GM06990 (cell line): Measurements from ENCODE around the gene DRICH1.

Experiments
- DNase-seq: peaks from one replicate; pipeline ENCODE4 v3.0.0-alpha.2; 2011; ENCODE audit not compliant: insufficient read length; ENCODE audit errors: extremely low read depth
- H3K27me3 ChIP-seq: replicated peaks from 2 replicates; pipeline ENCODE4 v1.6.0; 2011; ENCODE audit warnings: low read length; ENCODE audit not compliant: control insufficient read depth, insufficient read depth
- H3K36me3 ChIP-seq: 2 replicates; pipeline ENCODE4 v1.5.1; 2011; ENCODE audit warnings: low read length; ENCODE audit not compliant: control insufficient read depth, insufficient read depth
- H3K4me3 ChIP-seq: replicated peaks from 2 replicates; pipeline ENCODE4 v1.5.1; 2011; ENCODE audit warnings: low read depth, mild to moderate bottlenecking, control low read depth, low read length
- TF ChIP-seq, protein P1 (sequence below): IDR thresholded peaks from 2 replicates; pipeline ENCODE4 v1.5.1; 2011; ENCODE audit warnings: low read length, control low read depth, mild to moderate bottlenecking, inconsistent platforms; ENCODE audit not compliant: insufficient read depth, poor library complexity, severe bottlenecking

DRICH1 gene

DNA sequence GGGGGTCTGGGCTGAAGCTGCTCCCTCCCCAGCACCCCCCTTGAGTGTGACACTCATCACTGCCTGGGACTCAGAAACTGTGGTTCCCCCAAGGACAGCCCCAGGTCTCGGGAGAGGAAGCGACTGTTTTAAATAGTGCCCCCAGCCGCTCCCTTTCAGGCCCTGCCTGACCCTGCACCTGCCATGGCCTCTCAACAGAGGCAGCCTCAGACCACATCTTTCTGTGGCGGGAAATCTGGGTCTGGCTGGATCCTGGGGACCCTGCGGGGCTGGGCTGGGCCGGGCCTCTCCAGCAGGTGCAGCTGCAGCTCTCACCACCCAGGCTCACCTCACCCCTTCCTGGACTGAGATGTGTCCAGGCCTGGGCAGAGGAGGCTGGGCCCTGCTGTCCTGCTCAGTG is 48.3 kb downstream of the DRICH1 start:
- no peak for DNase-seq
- H3K4me3 ChIP-seq, result no peak overlapping the region

DNA sequence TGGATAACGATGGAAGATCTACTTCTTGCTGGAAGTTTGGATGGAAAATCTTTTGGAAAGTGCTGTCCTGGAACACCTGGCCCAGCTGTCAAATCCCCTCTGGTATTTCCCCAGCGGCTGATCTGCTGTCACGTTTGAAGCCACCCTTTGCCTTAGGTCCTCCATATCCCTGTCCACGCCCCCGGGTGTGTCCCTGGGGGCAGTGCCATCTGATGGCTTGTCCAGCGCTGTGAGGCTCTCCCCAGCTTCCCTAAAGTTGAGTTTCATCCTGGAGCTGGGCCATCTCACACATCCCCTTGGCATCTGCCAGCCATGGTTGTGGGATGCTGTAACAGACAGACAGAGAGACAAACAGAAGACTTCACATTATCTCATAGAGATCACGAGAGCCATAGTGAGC is 49.0 kb downstream of the DRICH1 start:
- Histone ChIP-seq H3K27me3 (peaks cover 4% of the 10 kb centered on the region; the same call in 1 of the 2 replicates), H3K4me3 (no peak overlapping the region), H3K36me3 (no peaks in the 10 kb centered on the region)
- TF ChIP-seq, protein P1, sequence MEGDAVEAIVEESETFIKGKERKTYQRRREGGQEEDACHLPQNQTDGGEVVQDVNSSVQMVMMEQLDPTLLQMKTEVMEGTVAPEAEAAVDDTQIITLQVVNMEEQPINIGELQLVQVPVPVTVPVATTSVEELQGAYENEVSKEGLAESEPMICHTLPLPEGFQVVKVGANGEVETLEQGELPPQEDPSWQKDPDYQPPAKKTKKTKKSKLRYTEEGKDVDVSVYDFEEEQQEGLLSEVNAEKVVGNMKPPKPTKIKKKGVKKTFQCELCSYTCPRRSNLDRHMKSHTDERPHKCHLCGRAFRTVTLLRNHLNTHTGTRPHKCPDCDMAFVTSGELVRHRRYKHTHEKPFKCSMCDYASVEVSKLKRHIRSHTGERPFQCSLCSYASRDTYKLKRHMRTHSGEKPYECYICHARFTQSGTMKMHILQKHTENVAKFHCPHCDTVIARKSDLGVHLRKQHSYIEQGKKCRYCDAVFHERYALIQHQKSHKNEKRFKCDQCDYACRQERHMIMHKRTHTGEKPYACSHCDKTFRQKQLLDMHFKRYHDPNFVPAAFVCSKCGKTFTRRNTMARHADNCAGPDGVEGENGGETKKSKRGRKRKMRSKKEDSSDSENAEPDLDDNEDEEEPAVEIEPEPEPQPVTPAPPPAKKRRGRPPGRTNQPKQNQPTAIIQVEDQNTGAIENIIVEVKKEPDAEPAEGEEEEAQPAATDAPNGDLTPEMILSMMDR, result no peak
- DNase-seq, result no peak

More for the DNA sequence above, 48.3 kb downstream of the DRICH1 start:
- Histone ChIP-seq H3K36me3 (no peaks in the 10 kb centered on the region), H3K27me3 (peaks cover 4% of the 10 kb centered on the region; the same call in 1 of the 2 replicates)
- TF ChIP-seq, protein P1, result no peak

DNA sequence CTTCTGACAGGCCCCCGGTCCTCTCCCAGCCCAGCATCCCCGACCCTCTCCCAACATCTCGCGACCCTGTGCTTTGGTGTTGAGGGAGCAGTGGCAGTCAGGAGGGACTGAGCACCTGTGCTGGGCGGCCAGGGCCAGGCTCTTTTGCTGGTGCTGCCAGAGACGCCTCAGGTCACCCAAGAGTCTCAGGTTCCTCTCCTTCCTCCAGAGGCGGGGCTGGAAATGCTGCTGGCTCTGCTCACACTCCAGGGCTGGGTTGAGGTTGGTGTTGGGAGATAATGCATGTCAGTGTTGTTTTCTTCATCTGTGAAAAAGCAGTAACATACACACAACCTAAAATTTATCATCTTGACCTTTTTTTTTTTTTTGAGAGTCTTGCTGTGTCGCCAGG is 50.9 kb downstream of the DRICH1 start:
- TF ChIP-seq, protein P1, result no peak
- no peak overlapping the region for H3K4me3 ChIP-seq
- DNase-seq, result no peak
- peaks cover 4% of the 10 kb centered on the region; the same call in 1 of the 2 replicates for H3K27me3 ChIP-seq
- no peaks in the 10 kb centered on the region for H3K36me3 ChIP-seq

DNA sequence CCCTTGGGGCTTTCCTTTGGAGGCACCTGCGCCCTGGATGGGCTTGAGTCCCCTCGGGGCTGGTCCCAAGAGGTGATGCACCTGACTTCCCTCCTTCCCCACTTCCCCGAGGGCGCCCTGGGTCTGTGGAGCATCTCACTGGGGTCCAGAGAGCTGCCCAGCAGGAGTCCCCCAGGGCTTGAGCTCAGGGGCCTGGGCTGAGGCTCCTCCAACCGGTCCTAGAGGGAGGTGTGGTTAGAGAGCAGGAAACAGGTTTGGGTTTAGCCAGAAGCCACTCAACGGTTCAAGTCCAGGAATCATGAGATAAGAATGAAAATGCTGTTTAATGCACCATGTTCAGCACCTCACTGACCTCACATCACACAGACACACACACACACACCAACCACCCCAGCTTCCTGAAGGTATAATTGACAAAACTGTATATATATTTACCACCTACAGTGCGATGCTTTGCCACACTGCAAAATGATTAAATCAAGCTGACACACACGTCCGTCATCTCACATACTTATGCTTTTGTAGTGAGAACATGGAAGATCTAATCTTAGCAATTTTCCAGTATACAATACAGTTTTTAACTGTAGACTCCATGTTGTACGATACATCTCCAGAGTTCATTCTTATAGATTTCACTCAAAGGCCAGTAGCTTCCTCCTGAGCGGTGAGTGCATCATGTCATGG is 51.4 kb downstream of the DRICH1 start:
- no peaks in the 10 kb centered on the region for H3K36me3 ChIP-seq
- H3K27me3 ChIP-seq, result peaks cover 4% of the 10 kb centered on the region; the same call in 1 of the 2 replicates
- H3K4me3 ChIP-seq, result no peak overlapping the region
- no peak for DNase-seq
- TF ChIP-seq, protein P1, result no peak

DNA sequence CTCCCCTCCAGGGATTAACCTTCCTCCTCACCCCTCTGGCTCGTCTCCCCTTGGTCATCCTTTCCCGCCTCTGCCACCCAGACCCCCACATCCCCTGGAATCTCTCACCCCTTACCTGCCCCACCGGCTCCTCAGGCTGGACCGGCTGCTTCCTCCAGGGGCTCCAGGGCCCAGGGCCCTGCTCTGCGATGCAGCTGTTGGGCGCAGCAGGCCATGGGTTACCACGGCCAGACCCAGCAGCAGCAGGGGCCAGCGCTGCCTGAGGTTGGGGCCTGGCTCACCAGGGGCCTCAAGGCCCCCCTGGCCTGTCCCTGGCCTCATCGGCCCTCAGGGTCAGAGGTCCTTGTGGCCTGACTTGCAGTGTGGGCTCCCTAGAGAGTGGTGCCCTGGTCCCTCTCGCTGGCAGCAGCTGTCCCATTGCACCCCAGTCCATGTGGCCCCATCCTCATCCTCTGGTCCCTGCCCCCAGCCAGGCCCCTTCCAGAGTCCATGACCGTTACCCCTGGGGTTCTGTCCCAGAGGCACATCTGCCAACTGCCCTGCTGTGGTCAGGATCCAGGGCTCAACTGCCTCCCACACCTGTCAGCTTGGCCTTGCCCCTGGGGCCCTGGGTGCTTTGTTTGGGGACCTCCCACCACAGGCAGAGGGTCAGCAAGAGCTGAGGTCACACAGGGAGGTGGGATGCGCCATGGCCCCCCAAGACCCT is 52.1 kb downstream of the DRICH1 start, which contains the start of gene IGLL1:
Gene IGLL1 (minus strand): TSS at position 421 of the 706 bp plus-strand sequence. CDS start 100 bp downstream, at position 321.
- no peaks in the 10 kb centered on the region for H3K36me3 ChIP-seq
- peaks cover 4% of the 10 kb centered on the region; the same call in 1 of the 2 replicates for H3K27me3 ChIP-seq
- DNase-seq, result no peak
- no peak within 1 kb of the TSS for H3K4me3 ChIP-seq
- TF ChIP-seq, protein P1, result no peak
